HG02798 (cell line): ENCODE measurements around the gene AKT1.
"Not testable (repeated sequence)": the region's sequence is repeated elsewhere in the genome, so short reads cannot be mapped to it uniquely, and the experiment has no call there.

ENCODE experiments used
- ATAC-seq: cut with Tn5 transposase; IDR thresholded peaks from one replicate; pipeline ENCODE4 v1.9.1; 2021; ENCODE audit warnings: mild to moderate bottlenecking; ENCODE audit not compliant: unreplicated experiment, poor library complexity

Gene AKT1

GRCh38 chr14:104742586-104743455 lies 52.7 kb downstream of the AKT1 start:
- ATAC-seq = no peak

DNA sequence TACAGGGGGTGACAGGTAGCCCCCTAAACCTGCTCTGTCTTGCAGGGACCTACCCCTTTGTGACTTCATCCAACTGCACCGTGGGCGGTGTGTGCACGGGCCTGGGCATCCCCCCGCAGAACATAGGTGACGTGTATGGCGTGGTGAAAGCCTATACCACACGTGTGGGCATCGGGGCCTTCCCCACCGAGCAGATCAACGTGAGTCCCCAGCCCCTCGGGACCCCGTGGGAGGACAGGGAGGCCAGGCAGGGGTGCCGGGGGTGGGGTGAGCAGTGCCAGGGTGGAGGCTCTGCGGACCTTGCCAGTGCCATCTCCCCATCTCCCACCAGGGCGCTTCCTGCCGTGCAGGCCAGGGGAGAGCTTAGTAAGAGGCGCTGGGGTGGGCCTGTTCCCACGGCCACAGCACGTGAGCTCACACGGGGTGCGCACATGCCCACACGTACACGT lies 53.7 kb downstream of the AKT1 start:
- no peak for ATAC-seq

DNA sequence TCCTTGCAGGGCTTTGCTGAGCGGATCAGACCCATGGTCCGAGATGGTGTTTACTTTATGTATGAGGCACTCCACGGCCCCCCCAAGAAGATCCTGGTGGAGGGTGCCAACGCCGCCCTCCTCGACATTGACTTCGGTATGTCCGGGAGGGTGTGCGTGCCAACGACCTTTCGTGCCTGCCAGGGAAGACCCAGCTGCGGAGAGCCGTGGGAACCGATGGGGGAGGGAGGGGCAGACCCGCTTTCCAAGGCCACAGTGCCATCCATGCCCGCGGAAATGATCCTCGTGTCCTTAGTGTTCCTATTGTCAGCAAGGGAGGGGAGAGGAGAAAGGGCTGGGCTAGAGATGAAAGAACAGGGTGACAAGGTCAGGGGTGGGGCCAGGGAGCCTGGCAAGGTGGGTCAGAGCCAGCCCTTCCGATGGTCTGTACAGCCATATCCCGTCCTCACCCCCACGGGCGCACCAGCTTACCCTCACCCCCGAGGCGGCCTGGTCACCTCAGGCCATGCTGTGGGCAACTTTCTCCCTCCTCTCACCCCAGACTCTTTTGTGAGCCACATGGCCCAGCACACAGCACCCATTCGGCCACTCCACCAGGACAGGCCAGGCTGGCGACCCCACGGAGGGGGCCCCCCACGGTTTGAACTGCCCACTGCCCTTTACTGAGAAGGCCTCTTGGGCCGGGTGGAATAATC lies 54.3 kb downstream of the AKT1 start:
- ATAC-seq = no peak

- ATAC-seq = no peak
Observed at GRCh38 chr14:104739546-104740516, 55.7 kb downstream of the AKT1 start.

DNA sequence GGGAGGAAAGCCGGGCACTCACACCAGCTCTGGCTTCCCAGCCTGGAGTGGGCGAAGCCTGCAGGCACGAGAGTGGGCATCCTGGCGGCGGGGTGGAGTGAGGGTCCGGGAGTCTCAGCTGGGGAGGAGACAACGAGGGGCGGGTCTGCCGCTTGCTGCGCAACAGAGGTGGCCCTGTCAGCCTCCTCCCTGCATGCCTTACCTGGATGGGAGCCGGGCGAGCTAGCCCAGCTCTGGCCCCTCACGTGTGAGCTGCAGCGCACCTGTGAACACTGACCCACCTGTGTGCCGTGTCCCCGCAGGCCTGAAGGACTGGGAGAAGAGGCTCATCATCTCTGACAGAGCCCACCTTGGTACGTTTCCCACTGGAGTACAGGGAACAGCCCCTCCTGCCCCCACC lies 56.5 kb downstream of the AKT1 start:
- no peak for ATAC-seq

GRCh38 chr14:104738375-104739019 lies 57.1 kb downstream of the AKT1 start:
- ATAC-seq = no peak

DNA sequence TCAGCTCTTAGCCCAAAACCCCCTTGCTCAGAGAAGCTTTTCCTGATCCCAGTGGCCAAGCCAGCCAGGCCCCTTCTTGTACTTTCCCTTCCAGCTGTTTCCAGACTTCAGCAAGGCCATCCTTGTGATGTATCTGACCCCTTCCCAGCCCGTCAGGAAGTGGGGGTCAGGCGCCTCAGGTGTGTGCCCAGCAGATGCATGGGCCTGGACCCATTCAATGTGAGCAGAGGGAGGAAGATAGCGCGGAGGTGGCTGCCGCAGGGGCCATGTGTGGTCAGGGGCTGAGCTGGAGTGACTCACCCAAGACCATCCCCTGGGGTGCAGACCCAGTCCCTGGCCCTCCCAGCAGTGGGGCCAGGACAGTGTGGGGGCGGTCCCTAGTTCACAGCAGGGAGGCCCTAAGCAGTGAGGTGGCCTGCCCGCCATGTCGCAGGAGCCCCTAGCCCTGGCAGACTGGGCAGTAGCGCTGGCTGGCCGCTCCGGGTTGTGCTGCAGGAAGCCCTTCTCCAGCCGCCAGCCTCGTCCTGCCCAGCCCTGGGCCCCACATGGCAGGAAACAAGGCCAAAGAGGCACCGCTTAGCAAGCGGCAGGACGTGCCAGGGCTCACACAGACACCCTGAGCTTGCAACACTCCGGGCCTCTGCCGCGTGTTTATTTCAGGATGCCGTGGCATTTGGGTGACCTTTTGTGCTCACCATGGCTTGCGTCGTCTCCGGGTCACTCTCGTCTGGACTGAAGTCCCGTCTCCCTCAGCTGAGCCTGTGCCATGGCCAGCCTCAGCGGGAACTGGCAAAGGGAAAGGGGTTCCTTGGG lies 59.5 kb downstream of the AKT1 start:
- ATAC-seq = no peak

- ATAC-seq = no peak
Observed at GRCh38 chr14:104734991-104735779, 60.4 kb downstream of the AKT1 start.

DNA sequence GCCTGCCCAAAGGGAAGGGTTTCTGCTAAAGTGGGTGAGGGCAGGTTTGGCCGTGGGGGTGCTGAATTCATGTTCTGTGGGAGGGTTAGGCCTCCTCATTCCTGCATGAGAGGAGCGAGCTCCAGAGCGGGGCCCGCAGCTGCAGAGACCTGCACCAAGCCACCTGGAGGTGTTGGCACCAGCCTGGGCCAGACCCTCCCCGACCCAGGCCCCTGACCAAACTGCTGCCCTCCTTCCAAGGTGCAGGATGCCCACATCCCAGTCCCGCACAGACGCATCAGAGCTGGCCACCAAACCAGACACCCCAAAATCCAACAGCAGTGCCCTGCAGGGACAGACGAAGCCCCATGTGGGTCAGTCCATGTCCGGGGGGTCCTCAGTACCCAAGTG lies 61.0 kb downstream of the AKT1 start:
- ATAC-seq = no peak

- no peak for ATAC-seq
Observed at GRCh38 chr14:104734051-104734587, 61.4 kb downstream of the AKT1 start.

GRCh38 chr14:104732931-104733681 lies 62.4 kb downstream of the AKT1 start:
- no peak for ATAC-seq

- ATAC-seq = no peak
Observed at GRCh38 chr14:104732355-104732804, 63.2 kb downstream of the AKT1 start.

- no peak for ATAC-seq
Observed at GRCh38 chr14:104731320-104732294, 63.9 kb downstream of the AKT1 start.

DNA sequence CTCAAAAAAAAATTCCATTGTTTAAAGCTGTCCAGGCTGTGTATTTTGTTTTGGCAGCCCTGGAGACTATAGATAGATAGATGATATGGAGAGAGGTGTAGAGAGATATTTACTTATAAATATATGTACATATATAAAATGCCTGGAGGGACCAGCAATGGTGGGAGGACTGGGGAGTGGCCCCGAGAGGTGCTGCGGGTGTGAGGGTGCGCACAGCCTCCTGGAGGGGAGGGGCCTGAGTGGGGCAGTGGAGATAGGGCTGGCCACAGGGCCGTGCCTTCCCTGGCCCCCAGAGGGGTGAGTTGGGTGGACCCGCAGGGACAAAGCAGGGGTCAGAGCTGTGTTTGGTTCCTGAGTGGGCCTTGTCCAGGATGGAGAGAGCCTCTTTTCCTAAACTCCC lies 65.1 kb downstream of the AKT1 start:
- ATAC-seq = no peak

DNA sequence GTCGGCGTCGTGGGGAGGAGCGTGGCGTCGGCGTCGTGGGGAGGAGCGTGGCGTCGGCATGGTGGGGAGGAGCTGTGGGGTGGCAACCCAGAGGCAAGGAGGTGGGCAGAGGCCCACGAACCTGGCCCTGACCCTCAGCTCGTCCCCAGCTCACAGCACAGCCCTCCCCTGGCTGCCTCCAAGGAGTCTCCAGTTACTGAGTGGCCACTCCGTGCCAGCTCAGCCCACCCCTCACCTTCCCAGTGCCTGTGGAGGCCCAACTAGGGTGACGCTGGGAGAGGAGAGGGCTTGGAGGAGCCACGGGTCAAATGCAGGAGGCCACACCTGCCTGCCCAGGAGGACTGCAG lies 65.7 kb downstream of the AKT1 start:
- ATAC-seq = no peak

- ATAC-seq = not testable (repeated sequence)
Observed at GRCh38 chr14:104729176-104729834, 66.2 kb downstream of the AKT1 start.
